Stimulated activated CD4-positive, alpha-beta T cell treated with anti-CD3 and anti-CD28 coated beads, Interleukin-15, amount 100 ng/mL, for 48 hours (primary cell): Measurements from ENCODE around the gene SH2D3A.
A peak's percentile ranks its signal among the peaks of the same experiment; 100 is the strongest.
"Not testable (repeated sequence)": the region's sequence is repeated elsewhere in the genome, so short reads cannot be mapped to it uniquely, and the experiment has no call there.

Source experiments
- DNase-seq, 2 donors: peaks; one replicate each; pipeline ENCODE4 v3.0.0-alpha.2; 2020; ENCODE audit warnings: low read depth in 2 of 2

The SH2D3A gene

GRCh38 chr19:6767357-6768235 is at the start of gene SH2D3A:
SH2D3A (minus strand) TSS chr19:6767435; CDS start chr19:6763748, 3,687 bp downstream.
- DNase-seq: peak; percentile 94

GRCh38 chr19:6813659-6814058 is 46.4 kb upstream of the SH2D3A start:
- no peak for DNase-seq

- no peak for DNase-seq
These were observed 45.4 kb upstream of the SH2D3A start for GRCh38 chr19:6812612-6813011.

GRCh38 chr19:6811906-6812305 is 44.7 kb upstream of the SH2D3A start:
- no peak for DNase-seq

- DNase-seq: no peak
These were observed 44.1 kb upstream of the SH2D3A start for GRCh38 chr19:6811378-6811777.

GRCh38 chr19:6809262-6809661 is 42.0 kb upstream of the SH2D3A start:
- no peak for DNase-seq

- DNase-seq: no peak
These were observed 41.3 kb upstream of the SH2D3A start for GRCh38 chr19:6808494-6808893.

GRCh38 chr19:6807291-6807690 is 40.1 kb upstream of the SH2D3A start:
- DNase-seq: no peak

GRCh38 chr19:6806488-6806887 is 39.3 kb upstream of the SH2D3A start:
- DNase-seq: no peak

- DNase-seq: no peak
These were observed 35.8 kb upstream of the SH2D3A start for GRCh38 chr19:6803036-6803404.

GRCh38 chr19:6802336-6803035 is 35.3 kb upstream of the SH2D3A start:
- peak; percentile 51 to 67 for DNase-seq

GRCh38 chr19:6801485-6802086 is 34.4 kb upstream of the SH2D3A start:
- DNase-seq: peak; percentile 69

GRCh38 chr19:6800991-6801484 is 33.8 kb upstream of the SH2D3A start:
- no peak for DNase-seq

GRCh38 chr19:6800160-6800790 is 33.0 kb upstream of the SH2D3A start:
- DNase-seq: not testable (repeated sequence)

- DNase-seq: no peak
These were observed 30.4 kb upstream of the SH2D3A start for GRCh38 chr19:6797646-6798045.

GRCh38 chr19:6796278-6796677 is 29.0 kb upstream of the SH2D3A start:
- DNase-seq: no peak

- no peak for DNase-seq
These were observed 27.6 kb upstream of the SH2D3A start for GRCh38 chr19:6794686-6795431.

- DNase-seq: no peak
These were observed 26.7 kb upstream of the SH2D3A start for GRCh38 chr19:6793973-6794372.

- no peak for DNase-seq
These were observed 26.2 kb upstream of the SH2D3A start for GRCh38 chr19:6793411-6793810.

- DNase-seq: no peak
These were observed 24.0 kb upstream of the SH2D3A start for GRCh38 chr19:6791237-6791636.
